ENCODE data around the gene HECA. TPM values are rescaled to one million over a fixed set of nuclear protein-coding genes. Genes with fewer than 3 reads are reported as not detected.

Gene HECA
- 4.3 and 7.2 TPM in 2 replicates for total RNA-seq (2012; rRNA removed)
- polyA plus RNA-seq (2012; rRNA removed): 2.5 and 3.1 TPM in 2 replicates
- polyA plus RNA-seq (2012; cell fraction: cytosol; rRNA removed): 1.5 and 2.1 TPM in 2 replicates
- polyA plus RNA-seq (2012; cell fraction: nucleus; rRNA removed; ENCODE audit: low replicate concordance): 0.92 and 1.8 TPM in 2 replicates
- Bru-seq, nascent RNA: percentile 61 among the genes with signal in this experiment
- BruChase-seq, experiment 1, labeled RNA remaining after a 6-hour chase: percentile 62 among the genes with signal in this experiment
- percentile 66 among the genes with signal in this experiment for BruChase-seq, experiment 2, labeled RNA remaining after a 2-hour chase
- long read RNA-seq, full-length matches to known transcripts: 2 of 13 reads
- long read RNA-seq, partial matches to known transcripts: 10 of 13 reads
- long read RNA-seq, other reads (novel, unspliced or antisense): 1 of 13 reads

- Histone ChIP-seq H3K56ac (ENCODE audit: extremely low read depth, insufficient read depth, low read length) (peak within 1 kb of the TSS; percentile 55; the same call in 1 of the 2 replicates), H3K4me1 (ENCODE audit: control insufficient read depth, insufficient read depth, low read length) (peaks cover 1% of the 10 kb centered on the region; the same call in 1 of the 2 replicates), H3K4me3 (ENCODE audit: insufficient read depth, low read depth, low read length) (peak within 1 kb of the TSS; percentile 75), H3K9ac (ENCODE audit: low read depth, low read length) (peak within 1 kb of the TSS; percentile 76), H3K36me3 (ENCODE audit: control insufficient read depth, insufficient read depth, low read length) (no peaks in the 10 kb centered on the region), H2BK120ac (ENCODE audit: low read depth, low read length) (peak within 1 kb of the TSS; percentile 62; the same call in 1 of the 2 replicates), H3K79me1 (ENCODE audit: low read depth in 1 of 2, low read length in 2 of 2) (peaks cover 14 to 22% of the 10 kb centered on the region in 2 experiments), H4K20me1 (ENCODE audit: insufficient read depth, low read length) (no peaks in the 10 kb centered on the region; the same call in 1 of the 2 replicates), H3K27me3 (ENCODE audit: control insufficient read depth, insufficient read depth, low read length) (no peaks in the 10 kb centered on the region; the same call in 1 of the 2 replicates), H3K9me1 (ENCODE audit: insufficient read depth, low read length) (no peaks in the 10 kb centered on the region), H2BK20ac (ENCODE audit: low read depth, low read length) (no peak within 1 kb of the TSS), H2AK9ac (replicated peaks; ENCODE audit: low read depth, low read length, poor library complexity) (peak within 1 kb of the TSS; percentile 38), H3K27ac (ENCODE audit: insufficient read depth, low read length) (peak within 1 kb of the TSS; percentile 24; the same call in 1 of the 2 replicates), H4K5ac (ENCODE audit: low read depth, low read length) (peak within 1 kb of the TSS; percentile 73), H2BK15ac (ENCODE audit: low read depth, low read length) (no peak within 1 kb of the TSS), H3K9me3 (ENCODE audit: control insufficient read depth, insufficient read depth, low read length) (no peaks in the 10 kb centered on the region), H3K4me2 (ENCODE audit: low read depth, low read length) (peak within 1 kb of the TSS; percentile 88), H4K8ac (ENCODE audit: low read depth in 2 of 2, low read length in 2 of 2) (peak within 1 kb of the TSS; percentile 21 to 59; a peak in 3 of 4 replicates), H2AFZ (replicated peaks; ENCODE audit: low read length, poor library complexity) (peak within 1 kb of the TSS; percentile 89), H2BK5ac (ENCODE audit: low read depth, low read length, poor library complexity, severe bottlenecking) (no peak within 1 kb of the TSS), H3K4ac (ENCODE audit: low read depth, low read length) (peak within 1 kb of the TSS; percentile 81), H3K14ac (replicated peaks; ENCODE audit: low read depth, low read length) (peak within 1 kb of the TSS; percentile 82), H3K23ac (ENCODE audit: low read depth, low read length) (peak within 1 kb of the TSS; percentile 97), H2AK5ac (ENCODE audit: low read depth, low read length) (no peak within 1 kb of the TSS), H3K18ac (ENCODE audit: low read depth, low read length) (peak within 1 kb of the TSS; percentile 62), H4K91ac (ENCODE audit: insufficient read depth, low read depth, low read length) (no peak within 1 kb of the TSS)
- 1% methylated on average over 72 of the region's 105 CpGs; no CpG with 5 or more reads in 1 of the 2 experiments for WGBS, 2 experiments (ENCODE audit: extremely low coverage in 2 of 2, insufficient read length in 1 of 2)
- CTCF ChIA-PET: no interaction called here
- TF ChIP-seq BHLHE40 (IDR thresholded peaks at IDR 0.05; ENCODE audit: low read depth, low read length): no peak; the same call in 1 of the 2 replicates
- no peak for TF ChIP-seq CHD1 (IDR thresholded peaks at IDR 0.05; ENCODE audit: low read depth, low read length)
- TF ChIP-seq USF2 (IDR thresholded peaks at IDR 0.05; ENCODE audit: low read depth, low read length): peak; percentile 66
- TF ChIP-seq CEBPB (IDR thresholded peaks at IDR 0.05; ENCODE audit: low read depth, low read length): peak; percentile 33; the same call in 1 of the 2 replicates
- peak; percentile 55; the same call in 1 of the 2 replicates for TF ChIP-seq FOS (IDR thresholded peaks at IDR 0.05; ENCODE audit: low read depth, low read length)
- TF ChIP-seq POLR2A (IDR thresholded peaks at IDR 0.05; ENCODE audit: low read depth, low read length): peak; percentile 68; the same call in 1 of the 2 replicates
- peak; percentile 46; the same call in 1 of the 2 replicates for TF ChIP-seq MAZ (IDR thresholded peaks at IDR 0.05; ENCODE audit: borderline replicate concordance, low read depth, low read length)
- BruUV-seq (replicated peaks): no TSS peak
- in situ Hi-C loops (cut with MboI; ENCODE audit: low sequenced_read_pairs) (no loop called here), dilution Hi-C loops (cut with HindIII; ENCODE audit: low sequenced_read_pairs, unreplicated experiment) (no loop called here), intact Hi-C loops (cut with micrococcal nuclease) (loop anchor here (5.0 kb wide), 1 partner anchor 227 kb away; no protein-coding TSS in a partner anchor)
- peak; percentile 94 for DNase-seq
- POLR2A ChIA-PET (ENCODE audit: unreplicated experiment): no interaction called here
- ATAC-seq (ENCODE audit: low read depth): peak; percentile 93
Observed at GRCh38 chr6:139134817-139135577, at the start of gene HECA. TSS of gene HECA (plus strand) at chr6:139135080. CDS start at chr6:139135397, 317 bp downstream.
